ENCODE data around the gene RHBDF1.

Gene RHBDF1

DNA sequence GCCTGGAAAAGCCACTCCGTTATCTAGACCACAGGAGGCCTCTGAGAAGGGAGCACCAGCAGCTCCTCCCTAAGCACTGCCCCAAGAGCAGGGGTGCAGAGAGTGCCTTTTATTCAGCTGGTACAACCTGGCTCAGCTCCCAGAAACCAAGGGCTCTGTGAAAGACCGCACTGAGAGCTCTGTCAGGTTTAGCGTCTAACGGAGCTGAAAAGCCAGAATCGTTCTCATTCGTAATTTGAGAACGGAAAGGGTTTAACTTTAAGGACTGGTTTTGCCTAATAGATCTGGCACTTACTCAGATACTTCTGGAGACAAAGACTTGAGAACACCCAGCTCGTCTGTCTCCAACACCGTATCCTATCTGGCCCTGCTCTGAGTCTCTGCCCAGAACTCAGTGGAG, 19.1 kb upstream of the RHBDF1 start:
- no peak for DNase-seq

DNA sequence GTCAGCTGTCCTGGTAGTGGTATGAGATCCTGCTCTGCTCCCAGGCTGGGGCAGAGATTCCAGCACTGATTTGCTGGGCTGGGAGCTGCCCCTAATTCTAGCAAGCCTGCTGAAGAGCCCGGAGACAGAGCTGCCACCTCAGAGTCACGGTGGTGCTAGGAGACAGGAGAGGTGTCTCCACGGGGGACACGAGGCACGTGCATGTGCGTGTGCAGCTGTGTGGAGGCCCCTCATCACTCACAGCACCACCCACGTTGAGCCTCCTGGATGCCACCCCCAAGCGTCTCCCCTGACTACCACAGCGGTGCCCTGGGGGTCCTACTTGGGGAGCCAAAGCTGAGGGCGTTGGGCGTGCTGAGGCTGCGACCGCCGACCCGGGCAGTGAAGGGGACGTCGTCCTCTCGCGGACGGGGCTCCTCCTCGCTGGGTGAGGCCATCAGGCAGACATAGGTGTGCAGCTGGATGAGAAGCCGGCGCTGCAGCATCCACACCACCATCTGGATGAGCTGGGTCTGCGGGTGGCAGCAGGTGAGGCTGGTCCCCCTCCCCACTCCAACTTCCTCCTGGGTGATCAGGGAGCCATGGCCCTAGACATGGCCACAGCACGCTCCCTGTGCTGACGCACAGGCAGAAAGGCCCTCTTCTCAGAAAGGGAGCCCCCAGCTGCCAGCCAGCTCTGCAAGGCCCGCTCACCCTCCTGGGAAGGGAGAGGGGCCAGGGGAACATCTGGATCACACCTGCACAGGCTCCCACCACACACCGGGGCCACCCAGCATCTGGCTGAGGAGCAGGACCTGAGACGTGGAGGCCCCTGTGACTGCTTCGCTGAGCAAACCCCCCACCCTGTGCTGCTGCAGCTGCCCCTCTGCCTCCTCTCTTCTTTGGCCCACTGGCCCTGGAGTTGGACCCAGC, 17.2 kb upstream of the RHBDF1 start:
- no peak for DNase-seq

DNA sequence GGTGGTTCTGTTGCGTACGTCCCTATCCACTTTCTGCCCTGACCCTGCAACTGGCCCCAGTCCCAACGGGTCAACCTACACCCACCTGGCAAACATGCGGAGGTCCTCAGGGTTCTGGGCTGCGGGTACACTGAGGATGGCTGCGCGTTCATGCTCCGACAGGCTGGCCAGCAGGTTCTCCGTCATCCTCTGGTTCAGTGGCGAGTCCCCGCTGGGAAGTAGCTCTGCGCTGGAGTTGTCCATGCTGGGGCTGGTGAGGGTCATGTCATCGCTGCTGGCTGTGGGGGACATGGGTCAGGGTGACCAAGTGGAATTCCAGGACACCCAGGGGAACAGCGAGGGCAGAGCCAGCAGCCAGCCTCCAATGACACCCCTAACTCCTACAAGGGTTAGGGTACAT, 16.2 kb upstream of the RHBDF1 start:
- no peak for DNase-seq

DNA sequence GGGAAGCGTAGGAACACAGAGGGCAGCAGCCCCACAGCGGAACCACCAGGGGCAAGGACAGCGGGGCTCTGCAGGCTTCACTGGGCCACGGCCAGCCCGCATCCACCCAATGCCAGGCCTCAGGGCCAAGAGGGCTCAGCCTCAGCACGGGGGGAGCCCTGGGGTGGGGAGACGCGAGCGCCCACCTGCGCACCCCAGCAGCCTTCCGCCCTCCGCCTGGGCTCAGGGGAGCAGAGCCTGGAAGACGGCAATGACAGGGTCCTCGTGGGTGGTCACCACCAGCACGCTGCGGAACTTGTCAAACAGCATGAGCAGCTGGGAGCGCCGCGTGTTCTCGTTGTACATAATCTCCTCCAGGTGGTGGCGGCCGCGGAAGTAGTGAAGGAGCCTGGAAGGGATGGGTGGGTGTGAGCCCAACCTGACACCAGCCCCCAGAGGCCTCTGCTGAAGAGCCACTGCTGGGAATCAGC, 14.1 kb upstream of the RHBDF1 start:
- DNase-seq, result no peak

DNA sequence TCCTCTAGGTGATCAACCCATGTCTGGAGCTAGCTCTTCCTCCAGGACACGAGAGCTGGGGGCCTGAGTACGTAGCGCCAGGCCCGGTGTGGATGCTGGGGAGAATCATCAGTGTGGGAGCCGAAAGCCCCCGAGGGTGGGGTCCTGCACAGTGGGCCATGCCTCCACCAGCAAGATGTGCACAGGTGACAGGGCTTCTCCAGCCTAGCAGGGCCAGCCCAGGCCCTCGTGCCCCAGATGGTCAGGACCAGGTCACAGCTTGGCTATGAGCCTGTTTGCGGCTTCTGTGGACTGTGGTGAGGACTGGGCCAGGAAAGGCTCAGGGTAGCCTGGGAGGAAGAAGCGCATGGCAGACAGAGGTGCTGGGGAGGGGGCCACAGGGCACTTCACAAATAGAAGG, 13.4 kb upstream of the RHBDF1 start:
- no peak for DNase-seq

DNA sequence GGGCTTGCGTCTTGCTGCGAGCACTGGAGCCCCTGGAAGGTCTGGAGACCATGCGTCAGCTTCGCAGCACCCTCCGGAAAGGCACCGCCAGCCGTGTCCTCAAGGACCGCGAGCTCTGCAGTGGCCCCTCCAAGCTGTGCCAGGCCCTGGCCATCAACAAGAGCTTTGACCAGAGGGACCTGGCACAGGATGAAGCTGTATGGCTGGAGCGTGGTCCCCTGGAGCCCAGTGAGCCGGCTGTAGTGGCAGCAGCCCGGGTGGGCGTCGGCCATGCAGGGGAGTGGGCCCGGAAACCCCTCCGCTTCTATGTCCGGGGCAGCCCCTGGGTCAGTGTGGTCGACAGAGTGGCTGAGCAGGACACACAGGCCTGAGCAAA, 13.0 kb upstream of the RHBDF1 start:
- no peak for DNase-seq

DNA sequence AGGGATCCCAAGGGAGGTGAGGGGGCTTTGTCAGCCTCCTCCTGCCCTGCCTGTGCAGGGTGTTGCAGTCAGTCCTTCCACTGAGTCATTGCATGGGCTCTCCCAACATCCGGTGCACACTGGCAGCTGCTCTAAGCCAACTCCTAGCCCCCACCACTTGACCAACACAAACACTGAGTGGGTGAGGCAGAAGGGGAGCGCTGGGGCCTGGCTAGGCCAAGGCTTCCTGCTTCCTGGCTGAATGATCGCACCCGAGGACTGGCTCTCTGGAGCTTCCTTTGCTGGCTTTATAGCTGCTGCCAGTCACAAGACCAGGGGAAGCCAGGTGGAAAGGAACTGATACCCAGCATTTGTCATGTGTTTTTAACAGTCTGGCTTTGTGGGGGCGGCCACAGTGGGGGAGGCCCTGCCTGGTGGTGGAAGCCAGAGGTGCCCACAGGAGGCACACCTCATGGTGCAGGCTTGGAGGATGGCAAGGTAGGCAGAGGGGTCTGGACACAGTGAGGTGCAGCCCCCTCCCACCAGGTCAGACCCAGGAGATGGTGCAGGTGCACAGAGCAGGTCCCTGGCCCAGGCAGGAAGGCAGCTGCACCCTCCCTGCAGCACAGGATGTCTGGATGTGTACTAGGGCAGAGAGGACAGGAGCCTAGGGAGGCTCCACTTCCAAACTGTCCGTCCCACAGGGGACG, 12.4 kb upstream of the RHBDF1 start:
- peak; percentile 61 for DNase-seq

DNA sequence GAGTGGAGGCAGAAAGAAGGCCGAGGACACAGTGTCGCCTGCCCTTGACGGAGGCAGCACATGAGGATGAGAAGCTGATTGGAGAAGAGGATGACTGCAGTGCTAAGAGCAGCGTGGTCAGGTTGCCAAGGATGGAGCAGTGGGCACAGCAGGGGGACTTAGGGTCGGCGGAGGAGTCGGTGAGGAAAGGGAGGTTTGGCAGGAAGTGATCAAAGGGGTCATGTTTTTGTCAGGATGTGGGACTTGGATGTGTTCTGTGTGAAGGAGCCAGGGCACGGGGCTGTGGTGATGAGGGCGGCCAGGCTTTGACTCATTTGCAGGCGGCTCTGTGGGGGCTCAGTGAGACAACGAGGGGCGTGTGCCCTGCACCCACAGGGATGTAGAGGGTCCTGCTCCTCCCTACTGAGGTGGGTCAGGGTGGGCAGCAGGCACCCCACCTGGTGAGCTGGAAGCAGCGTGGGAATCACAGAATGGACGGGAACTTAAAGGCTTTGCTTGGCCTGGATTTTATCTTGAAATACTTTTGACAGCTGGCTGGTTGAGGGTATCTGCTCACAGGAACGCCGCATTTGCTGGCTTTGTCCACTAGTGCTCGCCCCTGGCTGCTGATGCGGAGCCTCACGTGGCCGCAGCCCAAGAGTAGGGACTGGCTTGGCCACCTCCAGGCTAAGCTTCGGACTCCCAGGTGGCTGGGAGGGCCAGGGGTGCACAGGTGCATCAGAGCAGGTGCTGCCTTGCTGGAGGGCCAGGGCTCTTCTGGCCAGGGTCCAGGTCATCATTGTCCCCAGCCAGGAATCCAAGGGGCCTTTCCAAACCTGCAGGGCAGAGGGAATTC, 11.6 kb upstream of the RHBDF1 start:
- DNase-seq, result no peak

DNA sequence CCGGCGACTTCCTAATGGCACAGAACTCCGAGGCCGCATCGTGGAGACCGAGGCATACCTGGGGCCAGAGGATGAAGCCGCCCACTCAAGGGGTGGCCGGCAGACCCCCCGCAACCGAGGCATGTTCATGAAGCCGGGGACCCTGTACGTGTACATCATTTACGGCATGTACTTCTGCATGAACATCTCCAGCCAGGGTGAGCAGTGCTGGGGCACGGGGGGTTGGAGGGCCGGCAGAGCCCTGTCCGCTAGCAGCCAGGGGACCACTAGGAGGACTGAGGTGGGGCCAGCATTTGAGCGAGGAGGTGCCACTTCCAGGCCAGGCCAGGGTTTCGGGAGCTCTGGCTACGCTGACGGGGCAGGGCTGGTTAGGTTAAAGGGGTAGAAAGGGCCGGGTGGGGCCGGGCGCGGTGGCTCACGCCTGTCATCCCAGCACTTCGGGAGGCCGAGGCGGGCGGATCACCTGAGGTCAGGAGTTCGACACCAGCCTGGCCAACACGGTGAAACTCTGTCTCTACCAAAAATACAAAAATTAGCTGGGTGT, 10.7 kb upstream of the RHBDF1 start:
- DNase-seq, result no peak

DNA sequence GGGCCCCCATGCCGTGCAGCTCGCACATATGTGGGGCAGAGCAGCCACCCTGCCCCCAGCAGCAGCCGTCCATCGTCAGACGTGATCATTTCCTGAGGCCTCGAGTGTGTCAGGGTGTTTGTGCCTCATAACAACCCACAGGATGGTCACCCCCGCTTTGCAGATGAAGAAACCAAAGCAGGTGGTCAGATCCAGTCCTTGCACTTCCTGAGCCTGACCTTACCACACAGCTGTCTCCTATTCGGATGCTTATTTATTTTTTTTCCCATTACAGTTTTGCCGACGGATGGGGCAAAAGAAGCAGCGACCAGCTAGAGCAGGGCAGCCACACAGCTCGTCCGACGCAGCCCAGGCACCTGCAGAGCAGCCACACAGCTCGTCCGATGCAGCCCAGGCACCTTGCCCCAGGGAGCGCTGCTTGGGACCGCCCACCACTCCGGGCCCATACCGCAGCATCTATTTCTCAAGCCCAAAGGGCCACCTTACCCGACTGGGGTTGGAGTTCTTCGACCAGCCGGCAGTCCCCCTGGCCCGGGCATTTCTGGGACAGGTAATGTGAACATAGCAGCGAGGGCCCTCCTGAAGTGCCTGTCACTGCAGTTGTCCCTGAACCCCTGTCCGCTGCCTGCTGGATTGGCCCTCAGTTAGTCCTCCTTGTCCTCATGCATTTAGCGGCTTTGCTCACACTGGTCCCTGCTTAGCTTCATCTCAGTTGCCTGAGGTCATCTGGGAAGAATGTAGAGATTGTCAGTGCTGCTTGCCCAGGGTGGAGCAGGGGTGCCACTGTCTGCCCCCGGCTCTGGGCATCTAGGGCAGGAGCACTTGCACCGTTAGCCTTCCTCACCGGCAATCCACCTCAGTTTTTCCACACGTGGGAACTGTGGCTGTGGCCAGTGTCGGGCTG, 7.0 kb upstream of the RHBDF1 start:
- no peak for DNase-seq

DNA sequence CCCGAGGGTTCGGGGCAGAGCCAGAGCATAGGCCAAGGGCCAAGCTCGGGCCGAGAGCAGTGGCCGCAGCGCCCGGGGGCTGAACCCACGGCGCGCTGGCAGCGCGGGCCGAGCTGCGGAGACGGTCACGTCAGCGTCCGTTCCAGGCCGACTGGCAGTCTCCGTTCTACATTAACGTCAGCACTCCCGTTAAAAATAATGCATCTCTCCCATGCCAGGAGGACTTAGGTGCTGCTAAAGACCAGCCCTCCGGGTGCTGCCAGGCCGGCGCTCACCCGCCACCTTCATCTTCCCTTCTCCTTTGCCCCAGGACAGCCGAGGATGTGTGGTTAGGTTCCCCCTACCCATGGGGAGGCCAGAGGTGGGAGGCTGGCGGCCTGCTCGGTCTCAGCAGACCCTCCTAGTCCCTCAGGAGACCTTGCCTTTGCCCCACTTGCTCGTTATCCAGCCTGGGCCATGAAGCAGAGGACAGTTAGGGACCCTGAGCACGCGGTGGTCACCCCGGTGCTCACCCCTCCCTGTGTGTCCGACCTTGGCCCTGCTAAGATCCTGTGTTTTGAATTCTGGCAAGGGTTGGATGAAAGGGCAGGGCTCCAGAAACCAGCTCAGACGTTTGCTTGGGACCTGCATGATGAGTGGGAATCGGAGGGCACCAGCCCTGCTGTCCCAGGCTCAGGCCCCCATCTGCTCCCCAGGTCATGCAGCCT, 6.2 kb upstream of the RHBDF1 start:
- DNase-seq, result no peak

DNA sequence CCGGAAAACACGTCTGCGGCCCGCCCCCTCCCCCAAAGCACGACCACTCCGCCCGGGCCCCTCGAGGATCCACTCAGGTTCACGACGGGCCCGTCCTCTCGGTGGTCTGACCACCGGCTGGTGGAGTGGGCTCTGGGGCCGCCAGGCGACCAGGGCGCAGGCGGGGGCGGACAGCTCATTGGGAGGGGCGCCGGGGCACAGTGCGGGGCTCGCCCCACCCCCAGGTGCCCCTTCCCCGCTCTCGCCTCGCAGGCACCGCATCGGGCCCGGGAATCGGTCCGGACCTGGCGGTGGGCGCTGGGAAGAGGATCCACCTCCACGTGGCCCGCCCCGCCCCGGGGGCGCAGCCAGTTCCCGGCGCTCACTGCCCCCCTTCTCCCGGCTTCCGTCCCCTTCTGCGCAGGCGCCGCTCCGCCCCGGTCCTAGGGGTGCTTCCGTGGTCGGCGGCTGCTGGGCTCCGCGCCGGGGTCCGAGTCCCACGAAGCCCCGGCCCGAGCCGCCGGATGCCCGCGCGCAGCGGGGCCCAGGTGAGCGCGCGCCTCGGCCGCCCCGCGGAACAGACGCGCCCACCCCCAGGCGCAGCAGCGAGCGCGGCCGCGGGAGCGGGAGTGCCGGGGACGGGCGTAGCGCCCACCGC, 5.5 kb upstream of the RHBDF1 start, which contains the start of gene MPG:
Gene MPG, plus strand, starts transcription at position 419 of the 637 bp plus-strand sequence. Its CDS starts 85 bp downstream, at position 504.
- DNase-seq, result peak; percentile 83

DNA sequence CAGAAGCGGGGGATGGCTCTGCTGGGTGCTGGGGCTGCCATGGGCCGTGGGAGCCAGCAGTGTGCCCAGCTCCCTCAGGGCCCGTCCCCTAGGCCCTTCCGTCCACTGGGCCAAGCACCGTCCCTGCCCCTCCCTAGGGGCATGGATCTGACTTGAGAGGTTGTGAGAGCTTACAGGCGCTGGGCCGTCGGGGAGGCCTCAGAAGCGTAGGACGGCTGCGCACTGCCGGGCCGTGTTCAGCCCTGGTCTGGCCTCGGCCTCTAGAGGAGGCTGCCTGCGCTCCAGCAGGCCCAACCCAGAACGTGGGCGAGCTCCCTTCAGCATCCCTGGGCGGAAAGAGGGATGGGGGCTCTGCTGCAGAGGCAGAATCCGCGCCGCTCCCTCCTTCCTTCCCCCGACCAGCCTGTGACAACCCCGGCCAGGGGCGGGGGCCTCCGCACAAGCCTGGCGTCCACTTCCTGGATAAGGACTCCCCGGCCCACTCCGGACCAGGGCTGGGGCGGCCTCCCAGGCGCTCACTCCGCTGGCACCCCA, 4.9 kb upstream of the RHBDF1 start:
- peak; percentile 42 for DNase-seq

DNA sequence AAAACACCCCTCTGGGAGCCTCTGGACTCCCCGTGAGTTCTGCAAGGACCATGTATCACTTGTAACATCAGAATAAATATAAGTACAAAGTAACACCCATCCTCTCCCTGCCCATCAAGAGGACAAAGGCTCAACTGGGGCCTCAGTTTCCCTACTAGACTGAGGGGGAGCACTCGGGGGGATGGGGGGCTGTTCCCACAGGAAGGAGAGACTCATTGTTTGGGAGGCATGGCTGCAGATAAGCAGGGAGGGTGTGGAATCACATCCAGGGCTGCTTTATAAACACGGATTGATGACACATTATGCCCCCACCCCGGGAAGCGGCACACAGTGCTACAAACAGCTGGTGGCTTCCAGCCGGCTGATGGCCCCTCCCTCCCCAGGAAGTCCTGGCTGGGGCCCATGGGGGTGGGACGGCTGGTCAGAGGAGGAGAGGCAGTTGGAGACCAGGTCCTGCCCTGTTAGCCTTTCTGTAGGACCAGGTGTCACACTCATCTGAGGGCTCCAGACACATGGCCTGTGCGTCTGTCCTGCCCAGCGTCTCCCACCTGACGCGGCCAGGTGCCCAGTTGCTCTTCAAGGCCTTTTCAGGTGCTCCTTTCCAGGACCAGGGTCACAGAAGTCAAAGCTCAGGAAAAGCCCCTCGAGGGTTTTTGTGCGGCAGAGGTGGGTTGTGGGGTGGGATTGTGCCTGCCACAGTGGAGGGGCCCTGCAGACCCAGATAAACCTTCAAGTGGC, 4.3 kb upstream of the RHBDF1 start:
- DNase-seq, result no peak

DNA sequence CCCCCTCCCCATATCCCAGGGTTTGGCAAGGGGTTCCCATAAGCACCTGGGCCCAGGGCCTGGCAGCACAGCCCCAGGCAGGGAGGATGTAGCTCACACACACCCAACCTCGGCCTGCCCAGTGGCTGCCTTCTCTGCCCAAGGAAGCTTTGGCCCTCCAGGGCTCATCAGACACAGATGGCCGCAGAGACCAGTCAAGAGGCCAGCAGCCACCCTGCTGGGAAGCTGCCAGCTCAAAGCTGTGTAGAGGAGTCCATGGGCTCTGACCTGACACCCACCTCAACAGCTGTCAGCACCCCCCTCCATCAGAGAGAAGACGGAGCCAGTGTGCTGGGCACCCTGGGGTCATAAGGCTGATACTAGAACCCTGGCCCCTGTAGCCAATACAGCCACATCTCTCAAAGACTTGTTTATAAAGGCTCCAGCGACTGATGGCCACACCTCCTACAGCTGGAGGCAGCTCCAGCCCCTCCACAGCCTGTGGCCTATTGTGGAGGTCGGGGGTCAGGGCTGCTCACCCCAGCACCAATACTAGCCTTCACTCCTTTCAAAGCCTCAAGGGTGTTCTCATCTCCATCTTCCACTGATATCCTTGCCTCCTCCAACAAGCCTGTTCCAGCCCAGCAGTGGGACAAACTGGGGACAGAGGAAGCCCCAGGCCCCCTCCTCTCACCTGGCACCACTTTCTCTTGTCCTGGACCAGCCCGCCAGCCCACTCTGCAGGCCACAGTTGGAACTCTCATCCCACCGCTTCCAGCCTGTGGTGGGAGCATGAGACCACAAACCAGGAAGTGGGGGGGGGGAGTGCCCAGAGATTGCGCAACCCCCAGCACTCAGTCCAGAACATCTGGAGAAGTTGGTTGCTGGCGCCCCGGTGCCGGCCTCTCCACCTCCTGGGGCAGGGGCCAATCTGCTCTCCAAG, 3.4 kb upstream of the RHBDF1 start:
- DNase-seq, result no peak

DNA sequence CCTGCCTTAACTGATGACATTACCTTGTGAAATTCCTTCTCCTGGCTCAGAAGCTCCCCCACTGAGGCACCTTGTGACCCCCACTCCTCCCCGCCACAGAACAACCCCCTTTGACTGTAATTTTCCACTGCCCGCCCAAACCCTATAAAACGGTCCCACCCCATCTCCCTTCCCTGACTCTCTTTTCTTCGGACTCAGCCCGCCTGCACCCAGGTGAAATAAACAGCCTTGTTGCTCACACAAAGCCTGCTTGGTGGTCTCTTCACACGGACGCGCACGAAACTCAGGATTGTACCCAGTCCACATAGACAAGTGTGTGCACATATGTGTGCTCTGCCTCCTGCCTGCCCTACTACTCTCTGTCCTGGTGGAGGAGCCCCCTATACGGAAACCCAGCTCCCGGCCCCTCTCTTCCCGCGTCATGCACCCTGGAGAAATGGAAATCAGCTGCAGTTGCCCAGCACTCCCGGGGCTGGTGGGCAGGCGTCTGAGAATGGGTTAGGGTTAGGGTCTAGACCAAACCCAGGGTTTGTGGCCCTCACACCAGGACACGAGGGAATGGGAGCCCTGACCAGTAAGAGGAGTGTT, 2.4 kb upstream of the RHBDF1 start:
- no peak for DNase-seq

DNA sequence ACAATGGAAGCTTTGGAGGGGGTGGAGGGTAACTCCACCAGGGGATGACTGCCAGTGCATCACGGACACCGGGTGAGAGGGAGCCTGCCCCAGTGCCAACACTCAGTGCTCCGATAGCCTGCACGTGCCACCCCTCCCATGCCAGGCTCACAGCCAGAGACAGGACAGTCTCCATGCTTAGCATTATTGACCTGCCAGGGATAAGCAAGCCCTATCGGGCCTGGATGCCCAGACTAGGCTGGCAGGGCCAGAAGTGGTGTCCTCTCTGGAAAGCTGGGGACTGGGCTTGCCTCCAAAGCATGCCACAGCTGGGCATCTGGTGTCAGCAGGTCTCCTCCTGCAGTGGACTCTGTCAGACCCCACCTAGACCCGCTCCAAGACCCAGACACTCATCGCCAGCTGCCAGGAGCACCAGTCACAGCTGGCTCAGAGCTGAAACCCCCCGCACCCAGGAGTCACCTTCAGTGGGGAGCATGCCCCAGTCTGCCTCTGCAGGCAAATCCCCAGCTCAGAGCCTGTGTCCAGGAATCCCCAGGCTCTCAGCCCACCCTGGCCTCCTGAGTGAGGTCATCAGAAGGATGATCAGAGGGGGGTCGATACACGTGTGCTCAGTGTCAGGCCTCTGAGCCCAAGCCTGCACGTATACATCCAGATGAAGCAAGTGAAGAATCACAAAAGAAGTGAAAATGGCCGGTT, 1.8 kb upstream of the RHBDF1 start:
- DNase-seq, result no peak

Data from activated naive CD4-positive, alpha-beta T cell treated with anti-CD3 and anti-CD28 coated beads, Interleukin-2, amount 50 U/mL, for 16 hours (primary cell).